ENCODE results near the gene SMG7. TPM values are rescaled to one million over a fixed set of nuclear protein-coding genes. Genes with fewer than 3 reads are reported as not detected.

The SMG7 gene
- total RNA-seq, 1 donor from 2014 or later, result 26.7 TPM

DNA sequence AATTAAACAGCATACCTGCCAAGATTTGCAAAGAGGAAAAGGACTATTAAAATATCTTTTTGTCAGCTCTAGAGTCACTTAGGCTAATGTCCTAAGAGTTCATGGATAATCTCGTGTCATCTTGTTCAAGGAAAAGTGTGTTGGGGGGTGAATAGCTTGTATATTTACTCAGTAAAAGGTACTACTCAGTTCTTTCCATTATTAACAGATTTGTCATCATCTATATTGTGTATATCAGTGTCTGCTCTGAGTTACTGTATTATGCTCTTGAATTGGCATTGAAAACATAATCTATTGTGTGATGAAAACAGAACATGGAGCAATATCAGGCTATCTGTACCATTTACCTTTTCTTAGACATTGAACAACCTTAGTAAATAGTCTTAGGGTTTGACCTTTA lies 41.9 kb downstream of the SMG7 start:
- no peak for DNase-seq

DNA sequence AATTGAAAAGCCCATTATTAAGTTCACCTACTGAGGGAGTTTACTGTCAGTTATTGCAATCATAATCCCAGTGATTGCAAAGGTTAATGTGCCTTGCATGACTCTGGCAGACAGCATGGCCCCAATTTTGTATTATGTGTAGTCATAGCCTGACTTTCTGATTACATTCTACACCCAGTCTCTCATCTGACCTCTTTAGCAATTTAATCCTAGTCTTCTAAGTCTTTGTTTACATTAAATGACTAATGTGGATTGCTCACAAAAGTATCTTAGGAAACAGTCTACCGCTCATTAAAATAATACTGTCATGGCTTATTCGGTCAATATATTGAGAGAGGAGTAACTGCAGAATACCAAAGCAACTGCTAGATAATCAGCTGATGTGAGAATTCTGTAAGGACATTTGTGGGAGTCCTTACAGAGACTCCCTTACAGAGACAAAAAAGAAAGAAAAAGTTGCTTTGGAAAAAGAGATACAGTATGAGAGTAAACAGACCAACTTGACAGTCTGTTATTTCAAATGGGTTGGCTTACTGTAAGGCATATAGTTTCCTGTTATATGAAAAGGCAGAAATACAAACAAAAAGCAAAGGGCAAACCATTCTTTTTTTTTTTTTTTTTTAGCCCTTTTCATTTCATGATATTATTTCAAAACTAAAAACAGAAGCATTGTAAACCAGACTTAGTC lies 42.8 kb downstream of the SMG7 start:
- DNase-seq, result peak; percentile 58

DNA sequence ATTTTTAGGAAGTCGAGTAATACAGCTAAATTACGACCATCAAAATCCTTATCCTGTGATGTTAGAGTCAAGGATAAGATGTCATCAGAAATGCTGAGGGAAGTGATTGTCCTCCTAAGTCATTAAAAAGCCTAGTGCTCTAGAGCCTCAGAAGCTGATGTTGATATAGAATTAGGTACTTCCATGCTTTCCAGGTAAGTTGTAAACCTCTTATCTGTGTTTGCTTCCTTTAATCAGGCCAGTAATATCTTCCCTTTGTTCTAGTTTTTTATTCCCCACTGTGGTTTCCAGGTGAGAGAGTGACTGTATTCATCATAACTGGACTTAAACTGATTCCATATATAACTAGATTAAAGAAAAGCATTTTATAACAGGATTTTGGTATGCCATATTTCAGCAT lies 44.4 kb downstream of the SMG7 start:
- DNase-seq, result no peak

DNA sequence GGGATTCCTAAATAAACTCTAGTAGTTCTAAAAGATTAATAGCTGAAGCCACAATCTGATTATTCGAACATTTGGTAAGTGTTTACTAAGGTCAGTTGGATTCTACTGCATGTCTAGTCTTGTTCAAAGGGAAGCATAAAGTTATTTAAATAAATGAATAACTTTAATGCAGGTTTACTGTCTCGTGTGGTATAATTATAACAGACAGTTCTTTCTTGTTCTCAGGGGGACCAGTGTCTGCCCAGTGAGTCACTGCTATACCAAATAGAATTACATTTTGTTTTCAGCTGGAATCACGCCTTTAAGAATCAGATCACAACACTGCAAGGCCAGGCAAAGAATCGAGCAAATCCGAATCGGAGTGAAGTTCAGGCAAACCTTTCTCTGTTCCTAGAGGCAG lies 45.1 kb downstream of the SMG7 start:
- DNase-seq, result no peak

DNA sequence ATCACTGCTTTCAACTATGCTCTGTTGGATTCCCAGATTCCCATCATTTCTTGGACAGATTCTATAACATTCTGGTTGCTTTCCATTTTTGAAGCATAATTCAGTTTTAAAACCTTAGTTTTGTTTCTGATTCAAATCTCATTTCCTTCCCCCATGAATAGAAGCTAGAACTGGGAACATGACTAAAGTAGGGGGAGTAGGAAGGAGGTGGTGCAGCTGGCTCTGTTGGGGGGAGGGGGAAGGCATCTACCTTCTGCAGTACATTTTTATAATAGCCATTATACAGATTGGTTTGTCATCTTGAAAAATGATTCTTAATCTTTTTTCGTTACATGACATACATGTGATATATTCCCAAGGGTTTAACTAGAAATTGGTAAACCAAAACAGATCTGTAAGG lies 48.1 kb downstream of the SMG7 start:
- peak; percentile 59 for DNase-seq

DNA sequence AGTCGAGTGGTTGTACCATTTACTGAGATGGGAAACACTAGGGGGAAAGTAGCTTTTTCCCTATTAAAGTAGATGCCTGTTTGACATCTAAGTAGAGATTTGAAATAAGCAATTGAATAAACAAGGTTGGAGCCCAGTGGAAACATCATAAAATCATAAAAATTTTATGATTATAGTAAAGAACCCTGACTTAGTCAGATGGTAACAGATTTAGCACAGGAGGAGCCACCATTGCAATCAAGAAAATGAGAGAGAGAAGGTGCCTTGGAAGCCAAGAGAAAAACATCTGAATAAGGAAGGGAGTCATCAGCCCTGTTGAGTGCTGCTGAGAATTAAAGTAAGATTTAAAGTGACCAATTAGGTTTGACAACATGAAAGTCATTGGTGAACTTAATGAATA lies 49.8 kb downstream of the SMG7 start:
- no peak for DNase-seq

DNA sequence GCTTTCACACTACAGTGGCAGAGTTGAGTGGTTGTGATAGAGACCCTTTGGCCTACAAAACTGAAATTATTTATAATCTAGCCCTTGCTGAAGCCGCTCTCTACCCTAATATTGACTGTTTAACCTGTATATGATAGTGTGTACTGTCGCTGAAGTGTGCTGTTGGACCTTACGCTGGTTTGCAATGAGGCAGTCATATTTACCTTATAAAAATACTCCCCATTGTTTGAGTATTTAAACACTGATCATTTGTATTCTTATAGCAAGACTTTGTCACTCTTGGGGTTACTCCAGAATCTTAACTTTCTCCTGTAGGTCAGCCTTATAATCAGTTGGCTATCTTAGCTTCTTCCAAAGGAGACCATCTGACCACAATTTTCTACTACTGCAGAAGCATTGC lies 56.3 kb downstream of the SMG7 start:
- no peak for DNase-seq

DNA sequence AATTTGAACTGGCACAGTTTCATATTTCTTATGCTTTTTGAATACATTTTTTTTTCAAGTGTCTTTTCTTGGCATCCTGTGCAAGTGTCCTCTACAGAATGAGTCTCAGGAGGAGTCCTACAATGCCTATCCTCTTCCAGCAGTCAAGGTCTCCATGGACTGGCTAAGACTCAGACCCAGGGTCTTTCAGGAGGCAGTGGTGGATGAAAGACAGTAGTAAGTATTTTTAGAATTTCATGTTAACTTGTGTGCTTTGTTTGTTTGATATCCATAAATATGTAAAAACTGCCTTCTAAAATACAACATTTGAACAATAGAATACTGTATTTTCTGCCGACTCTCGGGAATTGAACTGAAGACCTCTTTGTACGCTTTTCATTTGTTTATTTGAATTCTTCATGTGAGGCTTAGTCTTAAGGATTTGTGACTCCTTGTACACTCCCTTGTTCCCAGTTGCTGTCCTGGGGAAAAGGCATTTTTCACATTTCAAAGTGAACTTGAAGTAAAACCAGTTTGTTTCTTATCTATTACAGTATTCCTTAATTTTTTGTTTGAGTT lies 61.4 kb downstream of the SMG7 start:
- no peak for DNase-seq

DNA sequence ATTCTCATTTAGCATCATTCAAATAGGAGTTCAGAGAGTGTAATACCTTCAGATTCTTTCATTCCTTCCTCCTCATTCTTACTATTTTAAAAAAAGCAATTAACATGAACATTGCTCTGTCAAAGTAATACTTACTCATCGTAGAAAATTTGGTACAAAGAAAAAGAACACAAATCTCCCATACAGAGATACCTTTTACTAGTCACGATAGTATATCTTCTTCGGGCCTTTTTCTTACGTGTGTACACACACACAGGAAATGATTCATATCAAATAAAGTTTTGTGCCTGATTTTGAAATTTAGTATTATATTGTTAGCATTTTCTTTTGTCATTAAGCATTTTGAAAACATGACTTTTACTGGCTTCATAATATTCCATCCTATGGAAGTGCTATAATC lies 65.1 kb downstream of the SMG7 start:
- no peak for DNase-seq

DNA sequence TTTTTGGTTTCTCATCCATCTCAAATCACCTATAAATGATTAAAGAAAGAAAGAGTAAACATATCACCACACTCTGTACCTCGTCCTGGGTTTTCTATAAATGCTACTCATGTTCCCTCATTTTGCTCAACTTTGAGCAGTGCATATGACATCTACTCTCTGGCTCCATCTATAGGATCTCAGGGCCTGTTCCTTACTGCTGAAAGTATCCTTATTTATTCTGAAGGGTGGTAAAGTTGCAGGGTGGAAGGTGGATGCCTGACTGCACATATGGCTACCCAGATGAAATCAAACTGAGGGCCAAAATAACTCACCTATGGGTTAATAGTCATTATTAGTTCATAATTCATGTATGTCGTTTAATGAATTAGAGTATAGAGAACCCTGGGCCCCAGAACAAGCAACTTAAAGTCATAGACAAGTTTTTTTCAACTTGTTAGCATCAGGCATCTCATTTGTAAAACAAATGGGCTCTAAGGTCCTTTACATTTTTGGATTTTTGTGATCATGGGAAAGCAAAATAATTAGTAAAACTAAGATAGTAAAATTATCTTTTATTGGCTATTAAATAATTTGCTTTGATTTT lies 71.4 kb downstream of the SMG7 start:
- peak; percentile 83 for DNase-seq

DNA sequence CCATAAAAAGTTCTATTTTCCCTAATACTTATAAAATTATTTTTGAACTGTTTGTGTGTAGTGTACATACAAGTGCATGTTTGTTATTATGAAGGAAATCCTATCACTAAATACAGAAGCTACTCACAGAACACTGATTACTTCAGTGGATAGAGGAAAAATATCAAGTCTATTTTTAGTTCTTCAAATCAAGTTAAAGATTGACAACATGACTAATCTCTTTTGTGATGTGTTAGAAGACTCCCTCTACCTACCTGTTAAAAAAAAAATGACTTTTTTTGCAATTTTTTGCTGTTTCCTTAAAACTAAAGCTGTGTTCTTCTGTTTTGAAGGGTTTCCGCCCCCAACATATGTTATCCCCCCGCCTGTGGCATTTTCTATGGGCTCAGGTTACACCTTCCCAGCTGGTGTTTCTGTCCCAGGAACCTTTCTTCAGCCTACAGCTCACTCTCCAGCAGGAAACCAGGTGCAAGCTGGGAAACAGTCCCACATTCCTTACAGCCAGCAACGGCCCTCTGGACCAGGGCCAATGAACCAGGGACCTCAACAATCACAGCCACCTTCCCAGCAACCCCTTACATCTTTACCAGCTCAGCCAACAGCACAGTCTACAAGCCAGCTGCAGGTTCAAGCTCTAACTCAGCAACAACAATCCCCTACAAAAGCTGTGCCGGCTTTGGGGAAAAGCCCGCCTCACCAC lies 72.4 kb downstream of the SMG7 start:
- peak; percentile 8 for DNase-seq

DNA sequence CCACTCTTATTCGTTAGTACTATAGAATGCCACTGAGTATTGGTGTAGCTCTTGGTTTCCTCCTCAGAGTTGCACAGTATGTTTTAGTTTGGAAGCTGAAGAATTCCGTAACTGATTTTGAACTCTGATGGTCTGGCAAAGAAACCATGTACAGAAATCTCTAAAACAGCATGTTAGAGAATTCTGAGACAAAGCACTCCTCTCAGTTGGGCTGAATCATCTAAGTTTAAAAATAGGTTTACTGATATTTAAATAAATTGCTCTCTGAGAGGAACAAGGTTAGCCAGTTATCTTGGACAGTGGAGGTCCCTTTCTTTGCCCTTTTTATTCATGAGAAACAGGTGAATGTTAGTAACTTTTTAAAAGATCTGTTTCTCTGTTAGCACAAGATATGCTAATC lies 74.1 kb downstream of the SMG7 start:
- no peak for DNase-seq

DNA sequence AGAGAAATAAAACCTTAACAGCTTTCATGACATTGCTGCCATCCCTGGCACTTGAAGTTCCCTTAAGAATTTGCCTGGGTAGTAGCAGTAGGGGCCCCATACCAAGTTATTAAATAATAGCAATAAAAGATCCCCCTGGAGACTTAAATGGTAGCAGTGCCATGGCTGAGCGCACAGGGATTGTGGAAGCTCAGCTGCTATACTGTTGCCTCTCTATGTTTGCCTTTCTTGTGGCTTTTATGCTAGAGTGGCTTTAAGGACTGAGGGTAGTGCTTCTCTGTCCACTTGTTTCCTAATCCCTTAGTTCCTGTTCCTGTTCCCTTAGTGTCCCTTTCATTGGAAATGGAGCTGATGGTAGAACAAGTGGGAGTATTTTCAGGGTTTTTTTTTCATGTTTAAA lies 75.8 kb downstream of the SMG7 start:
- no peak for DNase-seq

DNA sequence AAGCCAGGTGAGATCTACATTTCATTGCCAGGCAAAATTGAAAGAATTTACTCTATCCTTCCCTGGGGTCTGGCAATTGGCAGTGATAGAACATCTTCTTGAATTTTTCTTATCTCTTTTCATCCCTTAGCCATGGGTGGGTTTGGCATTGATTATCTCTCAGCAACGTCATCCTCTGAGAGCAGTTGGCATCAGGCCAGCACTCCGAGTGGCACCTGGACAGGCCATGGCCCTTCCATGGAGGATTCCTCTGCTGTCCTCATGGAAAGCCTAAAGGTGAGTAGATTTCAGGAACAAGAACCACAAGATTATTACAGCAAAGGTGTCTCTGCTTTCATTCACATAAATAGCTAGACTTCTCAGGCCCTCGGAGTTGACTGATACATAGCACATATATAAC lies 78.6 kb downstream of the SMG7 start:
- DNase-seq, result no peak

DNA sequence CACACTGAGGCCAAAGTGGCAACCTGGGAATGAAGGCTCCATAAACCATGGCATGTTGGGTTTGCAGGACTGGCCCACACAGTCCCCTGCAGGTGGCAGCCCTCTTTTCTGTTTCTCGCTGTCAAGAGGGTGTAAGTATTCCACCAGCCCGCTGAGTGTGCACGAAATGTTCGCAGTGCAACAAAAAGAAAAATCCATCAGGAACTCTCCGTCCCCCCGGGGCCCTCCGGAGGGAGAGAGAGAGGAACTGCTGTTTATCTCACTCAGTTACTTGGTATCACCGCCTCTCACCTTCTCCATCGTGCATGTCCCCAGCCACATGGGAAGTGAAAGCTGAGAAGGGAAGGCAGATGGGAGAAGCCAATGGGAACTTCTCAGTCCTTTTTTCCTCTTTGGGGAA lies 79.6 kb downstream of the SMG7 start:
- DNase-seq, result no peak

DNA sequence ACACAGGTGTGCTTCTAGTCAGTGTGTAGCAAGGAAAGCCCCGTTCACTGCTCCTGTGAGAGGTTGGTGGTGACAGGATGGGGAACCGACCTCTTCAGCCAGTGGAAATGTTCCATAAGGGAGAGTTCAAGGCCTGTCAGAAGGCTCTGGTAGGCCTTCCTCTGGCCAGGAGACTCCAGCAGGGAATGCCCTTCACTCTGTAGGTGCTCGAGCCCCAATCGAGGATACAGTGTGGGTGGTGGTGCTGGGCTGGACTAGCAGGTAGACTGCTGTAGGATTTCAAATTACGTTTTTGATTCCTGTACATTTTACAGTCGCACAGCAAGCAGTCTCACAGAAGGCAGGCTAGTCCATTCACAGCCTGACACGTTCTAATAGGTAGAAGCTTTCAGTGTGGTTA lies 80.1 kb downstream of the SMG7 start:
- no peak for DNase-seq

DNA sequence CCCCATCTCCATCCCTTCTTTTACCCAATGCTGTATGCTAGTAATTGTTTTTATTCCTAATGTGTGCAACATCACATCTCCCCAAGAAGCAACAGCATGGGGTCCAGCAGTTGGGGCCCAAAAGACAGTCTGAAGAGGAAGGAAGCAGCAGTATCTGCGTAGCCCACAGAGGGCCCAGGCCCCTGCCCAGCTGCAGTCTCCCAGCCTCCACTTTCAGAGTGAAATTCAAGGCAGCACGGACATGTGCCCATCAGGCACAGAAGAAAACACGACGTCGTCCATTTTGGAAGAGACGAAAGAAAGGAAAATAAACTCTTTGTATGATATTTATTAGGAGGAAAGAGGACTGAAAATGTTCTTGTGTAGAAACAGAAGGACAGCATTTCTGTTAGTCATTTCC lies 80.6 kb downstream of the SMG7 start:
- DNase-seq, result no peak

DNA sequence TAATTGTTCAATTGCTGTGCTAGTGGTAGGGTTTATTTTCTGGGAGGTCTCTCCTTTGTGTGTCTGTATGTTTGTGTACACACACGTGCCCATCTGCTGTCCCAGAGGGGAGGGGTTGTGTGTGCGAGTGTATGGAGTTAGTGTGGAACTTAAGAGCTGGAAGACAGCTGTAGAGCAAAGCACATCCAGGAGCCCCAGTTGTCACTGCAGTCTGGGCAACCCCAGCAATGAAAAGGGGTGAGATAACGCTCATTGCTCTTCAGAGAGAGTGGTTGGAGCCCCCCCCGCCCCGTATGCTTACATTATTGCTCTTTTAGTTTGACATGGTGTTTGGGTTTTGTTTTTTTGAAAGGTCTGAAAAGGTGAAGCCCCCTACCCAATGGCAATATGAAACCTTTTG lies 81.0 kb downstream of the SMG7 start:
- DNase-seq, result peak; percentile 15

DNA sequence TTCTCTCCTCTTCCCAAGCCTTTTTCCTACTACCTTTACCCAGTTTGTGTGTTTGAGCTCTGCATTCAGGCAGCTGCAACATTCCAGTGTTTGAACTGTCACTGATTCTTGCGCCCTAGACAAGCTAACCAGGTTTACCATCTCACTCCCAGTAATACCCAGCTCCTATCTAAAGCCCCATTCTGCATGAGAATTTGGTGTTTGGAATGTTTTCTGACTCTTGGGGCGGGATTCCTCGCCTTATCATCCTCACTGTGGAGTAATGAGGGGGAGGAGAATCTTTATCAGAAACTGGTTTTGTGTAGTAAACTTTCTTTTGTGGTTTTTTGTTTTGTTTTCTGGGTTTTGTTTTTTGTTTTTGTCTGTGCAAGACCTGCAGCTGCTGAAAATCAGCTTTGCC lies 81.5 kb downstream of the SMG7 start:
- no peak for DNase-seq

DNA sequence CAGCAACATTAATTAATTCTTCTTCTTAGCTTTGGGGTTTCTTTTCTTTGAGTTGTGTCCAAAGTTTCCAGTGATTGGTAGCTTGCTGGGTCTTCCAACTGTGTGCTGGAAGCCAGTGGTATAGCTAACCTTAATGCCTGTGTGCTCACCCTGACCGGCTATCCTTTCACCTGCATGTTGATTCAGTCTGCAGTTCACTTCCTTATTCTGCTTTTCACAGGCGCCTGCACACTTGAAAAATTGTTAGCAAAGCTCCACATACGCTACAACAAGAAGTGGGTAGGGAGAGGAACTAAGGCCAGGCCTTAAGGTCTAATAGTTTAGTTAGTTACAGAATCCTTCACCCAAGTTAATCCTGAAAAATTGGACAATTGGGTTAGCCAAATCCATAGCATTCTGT lies 82.3 kb downstream of the SMG7 start:
- no peak for DNase-seq

DNA sequence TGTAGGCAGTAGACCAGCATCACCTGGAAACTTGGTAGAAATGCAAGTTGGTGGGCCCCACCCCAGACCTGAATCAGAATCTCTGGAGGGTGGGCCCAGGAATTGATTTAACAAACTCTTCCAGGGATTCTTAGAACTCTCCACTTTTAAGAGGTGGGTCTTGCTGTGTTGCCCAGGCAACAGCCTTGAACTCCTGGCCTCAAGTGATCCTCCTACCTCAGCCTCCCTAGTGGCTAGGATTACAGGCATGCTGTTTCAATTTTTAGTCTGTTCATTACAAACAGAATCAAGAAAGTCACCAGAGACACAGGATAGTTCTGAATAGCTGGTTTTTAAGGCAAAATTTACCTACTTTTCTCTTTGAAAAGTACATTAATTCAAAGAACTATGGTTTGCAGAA lies 86.8 kb downstream of the SMG7 start:
- no peak for DNase-seq

DNA sequence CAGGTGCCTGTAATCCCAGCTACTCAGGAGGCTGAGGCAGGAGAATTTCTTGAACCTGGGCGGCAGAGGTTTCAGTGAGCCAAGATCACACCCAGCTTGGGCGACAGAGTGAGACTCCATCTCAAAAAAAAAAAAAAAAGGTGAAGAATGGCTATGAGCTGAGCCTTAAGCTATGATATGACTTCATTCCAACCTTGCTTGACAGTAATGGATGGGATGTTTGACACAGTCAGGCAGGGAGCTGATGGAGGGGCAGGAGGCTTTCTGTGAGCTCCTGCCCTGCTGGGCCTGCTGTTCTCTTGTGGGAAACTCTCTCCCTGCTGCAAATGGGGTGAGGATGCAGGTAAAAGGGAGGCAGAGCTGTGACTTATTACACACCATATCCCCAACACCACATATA lies 90.4 kb downstream of the SMG7 start:
- no peak for DNase-seq

DNA sequence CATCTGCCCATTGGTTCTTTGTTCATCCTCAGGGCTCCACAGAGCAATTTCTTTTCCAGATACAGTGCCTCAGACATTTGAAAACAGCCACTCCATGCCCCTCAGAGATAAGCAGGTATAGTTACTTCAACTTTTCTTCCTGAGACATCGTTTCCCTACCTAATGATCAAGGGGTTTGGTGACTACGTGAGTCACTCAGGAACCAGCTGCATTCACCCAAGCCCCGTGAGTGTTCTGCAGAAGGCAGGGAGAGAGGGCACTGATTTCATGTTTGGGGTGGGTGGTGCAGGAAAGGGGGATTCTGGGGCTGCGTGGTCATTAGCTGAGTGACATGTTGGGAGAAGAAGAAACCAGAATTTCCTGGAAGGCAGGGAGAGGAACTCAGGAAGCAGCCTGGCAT lies 93.0 kb downstream of the SMG7 start:
- no peak for DNase-seq

DNA sequence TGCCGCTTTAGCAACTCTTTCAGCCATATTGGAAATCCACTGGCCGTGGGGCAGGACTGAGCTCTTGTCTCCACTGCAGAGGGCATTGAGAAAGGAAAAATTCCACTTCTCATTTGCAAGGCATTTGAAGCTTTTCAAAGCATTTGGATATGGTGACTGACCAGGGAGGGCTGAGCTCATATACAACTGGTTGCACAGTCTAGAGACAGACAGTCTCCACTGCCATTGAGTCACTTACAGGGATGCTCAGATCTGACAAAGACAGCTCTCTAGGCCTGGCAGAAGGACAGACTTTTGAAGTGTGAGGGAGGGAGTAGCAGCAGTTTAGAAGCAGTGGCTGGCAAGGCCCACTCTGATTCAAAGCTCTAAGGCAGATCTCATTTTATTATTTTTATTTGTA lies 93.7 kb downstream of the SMG7 start:
- no peak for DNase-seq
